GM21576 (cell line): ENCODE data around the gene FRAS1.
"Not testable (repeated sequence)": the region's sequence is repeated elsewhere in the genome, so short reads cannot be mapped to it uniquely, and the experiment has no call there.

Experiments used
- ATAC-seq: cut with Tn5 transposase; IDR thresholded peaks from one replicate; pipeline ENCODE4 v1.9.1; 2021; ENCODE audit warnings: mild to moderate bottlenecking, moderate library complexity; ENCODE audit not compliant: unreplicated experiment

FRAS1 gene

GRCh38 chr4:78119698-78120097 lies 62.6 kb downstream of the FRAS1 start:
- ATAC-seq, result no peak

GRCh38 chr4:78120144-78120880 lies 63.2 kb downstream of the FRAS1 start:
- ATAC-seq, result no peak

- ATAC-seq, result no peak
Observed at GRCh38 chr4:78121338-78121904, 64.3 kb downstream of the FRAS1 start.

GRCh38 chr4:78125834-78126331 lies 68.8 kb downstream of the FRAS1 start:
- not testable (repeated sequence) for ATAC-seq

GRCh38 chr4:78129383-78130108 lies 72.4 kb downstream of the FRAS1 start:
- ATAC-seq, result no peak

- ATAC-seq, result no peak
Observed at GRCh38 chr4:78131403-78131802, 74.3 kb downstream of the FRAS1 start.

GRCh38 chr4:78136109-78137081 lies 79.3 kb downstream of the FRAS1 start:
- no peak for ATAC-seq

GRCh38 chr4:78137532-78137931 lies 80.4 kb downstream of the FRAS1 start:
- ATAC-seq, result no peak

- ATAC-seq, result no peak
Observed at GRCh38 chr4:78138252-78138651, 81.1 kb downstream of the FRAS1 start.

GRCh38 chr4:78143634-78144033 lies 86.5 kb downstream of the FRAS1 start:
- ATAC-seq, result no peak

- ATAC-seq, result no peak
Observed at GRCh38 chr4:78145008-78145407, 87.9 kb downstream of the FRAS1 start.

GRCh38 chr4:78145622-78146021 lies 88.5 kb downstream of the FRAS1 start:
- no peak for ATAC-seq

GRCh38 chr4:78149751-78150542 lies 92.8 kb downstream of the FRAS1 start:
- no peak for ATAC-seq

GRCh38 chr4:78150543-78150864 lies 93.4 kb downstream of the FRAS1 start:
- no peak for ATAC-seq

GRCh38 chr4:78152795-78153194 lies 95.7 kb downstream of the FRAS1 start:
- no peak for ATAC-seq

- ATAC-seq, result no peak
Observed at GRCh38 chr4:78154972-78155590, 98.0 kb downstream of the FRAS1 start.

- no peak for ATAC-seq
Observed at GRCh38 chr4:78155616-78156105, 98.5 kb downstream of the FRAS1 start.

- ATAC-seq, result no peak
Observed at GRCh38 chr4:78156520-78156919, 99.4 kb downstream of the FRAS1 start.

- no peak for ATAC-seq
Observed at GRCh38 chr4:78162342-78162741, 105.2 kb downstream of the FRAS1 start.
